Skeletal muscle cell (primary cell): Measurements from ENCODE around the gene STARD8.
A peak's percentile ranks its signal among the peaks of the same experiment; 100 is the strongest.
"Not testable (repeated sequence)": the region's sequence is repeated elsewhere in the genome, so short reads cannot be mapped to it uniquely, and the experiment has no call there.

Source experiments
- DNase-seq: peaks from one replicate; pipeline ENCODE4 v3.0.0-alpha.2; 2010; ENCODE audit warnings: low read depth
- H3K4me3 ChIP-seq: 2 replicates; pipeline ENCODE4 v1.5.1; 2011; ENCODE audit warnings: low read depth, mild to moderate bottlenecking, control low read depth, low read length, moderate library complexity

Gene STARD8

DNA sequence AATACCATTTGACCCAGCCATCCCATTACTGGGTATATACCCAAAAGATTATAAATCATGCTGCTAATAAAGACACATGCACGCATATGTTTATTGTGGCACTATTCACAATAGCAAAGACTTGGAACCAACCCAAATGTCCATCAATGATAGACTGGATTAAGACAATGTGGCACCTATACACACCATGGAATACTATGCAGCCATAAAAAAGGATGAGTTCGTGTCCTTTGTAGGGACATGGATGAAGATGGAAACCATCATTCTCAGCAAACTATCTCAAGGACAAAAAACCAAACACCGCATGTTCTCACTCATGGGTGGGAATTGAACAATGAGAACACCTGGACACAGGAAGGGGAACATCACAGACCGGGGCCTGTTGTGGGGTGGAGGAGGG is 9.0 kb downstream of the STARD8 start:
- DNase-seq, H3K4me3 ChIP-seq: not testable (repeated sequence)

DNA sequence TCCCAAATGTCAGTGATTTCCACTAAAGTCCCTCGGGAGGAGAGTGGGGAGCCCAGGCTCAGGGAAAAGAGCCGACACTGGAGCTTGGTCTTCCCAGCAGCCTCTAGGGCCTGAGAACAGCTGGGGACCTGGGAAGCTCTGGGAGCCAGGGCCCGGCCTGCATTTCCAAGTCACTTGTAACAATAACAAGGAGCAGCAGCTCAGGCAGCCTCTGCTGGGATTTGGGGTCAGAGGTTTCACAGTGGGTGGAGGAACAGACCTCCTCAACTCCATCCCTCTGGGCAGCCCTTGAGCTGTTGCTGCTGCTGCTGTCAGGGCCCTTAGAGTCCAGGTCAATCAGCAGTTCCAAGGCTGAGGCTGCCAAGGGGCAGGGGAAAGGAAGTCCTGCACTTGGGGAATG is 11.1 kb downstream of the STARD8 start:
- DNase-seq, result no peak
- no peak overlapping the region for H3K4me3 ChIP-seq

DNA sequence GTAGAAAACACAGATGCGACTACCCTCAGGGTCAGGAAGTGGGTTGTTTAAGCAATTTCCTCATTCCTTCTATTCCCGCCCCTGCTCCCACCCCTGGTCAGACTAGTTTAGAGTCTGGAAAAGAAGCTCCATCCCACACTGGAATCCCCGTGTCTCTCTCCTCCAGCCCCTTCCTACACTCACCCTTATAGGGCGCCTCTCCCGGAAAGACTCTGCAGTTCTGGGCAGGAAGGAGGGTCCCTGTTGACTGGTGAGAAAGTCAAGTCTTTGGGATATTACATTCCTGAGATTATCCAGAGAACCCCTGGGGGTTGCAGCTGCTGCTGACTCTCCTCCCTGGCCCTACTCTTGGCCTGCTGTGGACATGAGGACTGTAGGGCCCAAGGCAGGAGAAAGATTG is 11.9 kb downstream of the STARD8 start:
- H3K4me3 ChIP-seq, result no peak overlapping the region
- no peak for DNase-seq

DNA sequence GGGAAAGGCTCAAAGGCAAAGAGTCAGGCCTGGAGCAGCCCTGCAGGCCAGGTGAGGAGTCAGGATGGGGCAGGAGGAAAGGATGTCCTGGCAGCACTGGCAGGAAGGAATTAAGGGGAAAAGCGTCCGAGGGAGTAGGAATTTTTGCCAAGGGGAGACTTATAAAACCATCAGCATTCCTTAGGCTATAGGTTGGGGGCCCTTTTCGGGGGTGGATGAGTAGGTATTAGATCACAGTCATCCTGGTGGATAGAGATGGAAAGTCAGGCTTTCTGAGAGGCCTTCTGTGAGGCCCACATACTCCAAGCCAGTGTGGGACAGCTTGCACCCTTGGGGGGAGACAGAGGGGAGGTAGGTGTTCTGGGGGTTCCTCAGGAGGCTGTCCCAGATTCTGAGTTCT is 12.3 kb downstream of the STARD8 start:
- DNase-seq, result no peak
- H3K4me3 ChIP-seq, result no peak overlapping the region

DNA sequence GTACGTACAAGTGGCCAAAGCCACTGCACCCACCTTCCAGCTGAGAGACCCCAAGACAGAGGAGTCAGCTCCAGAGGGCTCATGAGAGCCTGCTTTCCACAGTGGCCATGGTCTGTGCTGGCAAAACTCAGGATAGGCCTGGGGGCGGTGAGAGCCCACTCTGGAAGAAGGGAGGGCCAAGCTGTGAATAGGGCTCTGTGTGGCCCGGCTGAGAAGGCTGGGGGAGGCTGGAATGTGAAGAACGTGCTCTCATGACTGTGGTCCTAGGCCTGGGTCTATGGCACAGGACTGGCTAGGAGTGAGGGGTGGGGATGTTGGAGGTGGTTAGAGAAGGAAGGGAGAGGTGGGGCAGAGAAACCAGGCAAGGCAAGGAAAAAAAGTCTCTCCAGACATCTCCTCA is 13.3 kb downstream of the STARD8 start:
- no peak for DNase-seq
- H3K4me3 ChIP-seq, result no peak overlapping the region

DNA sequence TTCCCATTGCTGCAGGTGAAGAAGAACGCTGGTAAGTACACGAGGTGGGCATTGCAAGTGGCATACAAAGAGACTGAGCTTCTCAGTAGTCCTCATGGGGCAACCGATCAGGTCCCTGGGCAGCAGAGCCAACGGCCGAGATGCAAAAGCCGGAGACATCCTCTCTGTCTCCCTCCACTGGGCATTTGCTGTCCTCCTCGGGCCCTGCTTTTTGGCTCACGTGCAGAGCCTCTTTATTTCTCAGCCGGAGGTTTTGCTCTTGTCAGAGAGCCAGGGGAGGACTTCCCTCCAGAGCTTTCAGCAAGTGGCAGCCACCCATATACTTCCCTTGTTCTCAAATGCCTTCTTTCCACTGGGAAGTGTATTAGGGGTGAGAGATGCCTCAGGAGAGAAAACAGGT is 18.0 kb downstream of the STARD8 start:
- no peak for DNase-seq
- no peak overlapping the region for H3K4me3 ChIP-seq

DNA sequence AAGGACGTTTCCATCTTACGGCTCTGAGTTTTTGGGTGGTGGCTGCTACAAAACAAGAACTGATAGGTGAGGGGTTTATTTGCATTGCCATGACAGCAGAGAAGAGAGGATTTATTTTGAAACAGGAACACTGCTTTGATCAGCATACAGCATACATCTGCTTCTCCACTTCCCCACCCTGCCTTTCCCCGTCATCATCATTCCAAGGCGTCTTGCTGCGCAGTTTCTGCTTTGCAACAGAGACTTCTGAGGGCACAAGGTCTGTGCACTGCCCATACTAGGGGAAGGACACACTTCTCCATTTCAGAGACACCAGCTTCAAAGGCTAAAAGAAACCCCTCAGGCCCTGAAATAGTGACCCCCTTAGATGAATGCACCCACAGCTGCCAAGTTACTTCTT is 19.1 kb downstream of the STARD8 start:
- DNase-seq, result no peak
- no peak overlapping the region for H3K4me3 ChIP-seq

DNA sequence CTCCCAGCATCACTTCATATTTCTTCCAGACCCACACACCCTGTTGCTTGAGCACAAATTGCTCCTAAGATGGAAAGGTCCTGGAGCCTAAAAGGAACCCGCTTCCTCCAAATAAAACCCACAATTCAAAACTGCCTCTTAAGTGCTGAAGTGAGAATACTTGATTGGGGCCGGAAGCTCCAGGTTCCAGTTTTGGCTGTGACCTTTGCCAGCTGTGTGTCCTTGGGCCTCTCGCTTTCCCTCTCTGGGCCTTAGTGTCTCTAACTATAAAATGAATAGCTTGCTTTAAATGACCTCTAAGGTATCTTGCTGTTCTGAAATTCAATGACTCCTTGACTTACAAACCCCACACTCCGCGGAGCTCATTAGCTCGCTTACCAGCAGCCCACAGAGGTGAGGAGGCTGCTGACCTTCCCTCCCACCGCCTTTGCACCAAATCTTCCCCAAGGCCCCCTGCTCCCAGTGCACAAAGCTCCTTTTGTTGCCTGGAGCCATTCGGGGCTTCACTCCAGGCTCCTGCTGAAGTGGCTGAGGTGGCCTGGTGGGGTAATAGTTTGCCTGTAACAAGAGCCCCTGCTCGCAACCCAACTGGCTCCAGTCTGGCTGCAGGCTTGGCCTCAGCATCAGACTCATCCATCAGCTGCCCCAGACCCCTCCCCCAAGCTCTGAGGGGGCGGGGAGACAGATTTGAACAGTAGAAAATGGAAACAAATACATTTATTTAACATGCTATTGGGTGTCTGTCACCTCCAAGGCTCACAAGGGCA is 21.8 kb downstream of the STARD8 start:
- no peak overlapping the region for H3K4me3 ChIP-seq
- DNase-seq, result no peak

DNA sequence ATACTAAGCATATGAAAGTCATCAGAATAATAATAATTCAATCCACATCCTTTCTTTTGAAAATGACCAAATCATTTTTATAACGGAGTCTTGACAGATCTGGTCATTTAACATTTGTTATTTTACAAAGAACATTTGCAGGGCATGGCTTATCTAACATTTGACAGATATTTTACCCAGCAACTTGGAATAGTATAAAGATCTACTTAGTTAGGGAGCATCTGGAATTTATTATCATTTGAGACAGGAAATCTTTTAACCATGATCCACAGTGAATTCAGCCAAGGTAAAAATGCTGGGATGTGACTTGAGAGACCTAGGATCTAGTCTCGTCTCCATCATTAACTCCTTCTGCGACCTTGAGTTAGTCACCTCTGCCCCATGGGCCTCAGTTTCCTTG is 22.4 kb downstream of the STARD8 start:
- H3K4me3 ChIP-seq, result no peak overlapping the region
- no peak for DNase-seq

DNA sequence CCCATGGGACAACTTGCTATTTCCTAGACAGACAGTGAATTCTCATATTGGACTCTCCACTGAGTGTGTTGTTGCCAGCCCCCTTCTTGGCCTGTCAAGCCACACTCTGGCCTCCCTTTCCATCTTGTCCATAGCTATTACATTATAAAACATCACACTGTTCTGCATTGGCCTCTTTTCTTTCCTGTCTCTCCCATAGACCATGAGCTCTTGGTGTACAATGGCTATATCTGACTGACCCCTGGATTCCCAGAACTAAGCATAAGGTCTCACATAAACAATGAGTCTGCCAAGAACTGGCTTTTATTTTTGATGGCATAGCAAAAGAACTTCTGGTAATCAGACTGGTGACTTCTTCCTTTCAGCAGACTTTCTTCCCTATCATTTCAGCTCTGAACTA is 23.8 kb downstream of the STARD8 start:
- H3K4me3 ChIP-seq, result no peak overlapping the region
- DNase-seq, result no peak

DNA sequence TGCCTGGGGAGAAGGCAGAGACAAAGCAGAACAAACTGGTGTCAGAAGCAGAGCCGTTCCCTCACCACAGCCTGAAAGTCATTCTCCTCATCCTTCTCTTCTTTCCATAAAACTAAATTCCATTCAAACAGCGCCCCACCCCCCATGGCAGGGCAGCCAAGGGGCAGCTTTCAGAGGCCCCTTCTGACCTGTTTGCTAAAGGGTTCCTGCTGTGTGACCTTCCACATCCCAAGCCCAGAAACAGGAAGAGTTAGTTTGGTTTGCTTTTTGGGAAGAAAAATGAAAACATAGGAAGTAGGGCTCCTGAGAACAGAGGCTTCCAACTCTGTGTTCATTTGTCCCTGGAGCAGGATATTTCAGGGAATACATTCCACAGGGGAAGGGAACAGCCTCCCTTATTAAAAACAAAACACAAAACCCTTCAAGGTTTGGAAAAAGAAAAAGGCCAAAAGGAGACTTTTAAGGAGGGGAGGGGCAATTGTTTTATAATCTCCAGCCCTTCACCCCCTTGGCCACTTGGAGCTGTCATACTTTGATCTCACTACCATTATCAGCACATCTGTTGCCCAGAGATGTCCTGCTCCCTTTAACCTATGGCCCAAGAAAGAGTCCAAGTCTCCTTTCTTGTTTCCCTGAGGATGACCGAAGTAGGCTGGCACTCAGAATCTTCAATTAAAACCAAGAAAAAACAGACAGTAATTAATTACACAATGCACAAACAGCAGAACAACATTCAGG is 25.3 kb downstream of the STARD8 start:
- DNase-seq, result no peak

DNA sequence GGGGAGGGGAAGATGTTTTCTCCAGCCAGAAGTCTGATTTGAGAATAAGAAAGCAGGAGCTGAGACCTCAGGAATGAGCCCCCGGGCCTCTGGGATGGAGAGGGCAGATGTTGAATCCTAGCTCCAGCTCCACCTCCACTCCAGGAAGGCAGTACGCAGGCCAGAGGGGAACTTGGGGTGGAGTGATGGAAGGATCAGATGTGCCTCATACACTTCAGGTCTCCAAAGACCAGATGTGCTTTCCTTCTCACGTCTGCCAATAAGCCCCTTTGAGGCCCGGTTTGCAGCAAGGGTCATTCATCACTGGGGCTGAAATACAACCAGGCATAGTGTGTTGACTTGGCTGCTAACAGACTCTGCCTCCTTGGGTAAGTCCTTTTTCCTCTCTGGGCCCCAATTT is 28.1 kb downstream of the STARD8 start:
- DNase-seq, result no peak
- H3K4me3 ChIP-seq, result no peak overlapping the region

More for the DNA sequence above, 25.3 kb downstream of the STARD8 start:
- no peak overlapping the region for H3K4me3 ChIP-seq

DNA sequence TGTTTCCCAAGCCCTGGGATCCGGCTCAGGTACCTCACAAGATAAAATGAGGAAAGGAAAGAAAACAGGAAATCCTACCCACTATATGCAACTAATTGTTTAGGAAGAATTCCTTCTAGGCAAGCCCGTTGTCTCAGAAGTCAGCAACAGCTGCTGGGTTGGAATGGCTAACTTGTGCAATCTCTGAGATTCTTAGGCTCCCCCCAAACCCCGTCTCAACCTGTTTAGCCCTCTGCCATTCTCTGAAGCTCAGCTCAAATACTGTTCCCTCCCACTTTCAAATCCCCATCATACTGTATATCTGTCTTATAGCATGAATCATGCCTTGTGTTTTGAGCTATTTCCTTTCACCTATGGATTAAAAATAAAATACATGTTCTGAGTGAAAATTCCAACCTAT is 28.9 kb downstream of the STARD8 start:
- DNase-seq, result no peak
- H3K4me3 ChIP-seq, result no peak overlapping the region

DNA sequence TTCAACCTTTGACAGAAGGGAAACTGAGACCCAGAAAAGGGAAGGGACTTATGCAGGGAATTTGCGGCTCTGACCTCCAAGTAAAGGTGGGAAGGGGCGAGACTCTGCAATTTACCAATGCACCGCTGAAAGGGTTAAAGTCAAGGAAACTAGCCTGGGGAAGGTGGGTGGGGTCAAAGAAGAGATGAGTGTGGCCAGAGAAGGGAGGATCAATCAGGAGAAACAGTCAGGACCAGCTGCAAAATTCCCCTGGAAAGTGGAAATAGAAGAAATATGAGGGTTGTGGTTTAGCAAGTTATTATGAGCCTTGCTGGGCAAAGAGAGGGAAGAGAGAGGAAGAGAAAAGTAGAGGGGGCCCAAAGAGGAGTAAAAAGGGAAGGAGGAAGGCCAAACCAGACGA is 30.5 kb downstream of the STARD8 start:
- no peak overlapping the region for H3K4me3 ChIP-seq
- DNase-seq, result no peak

DNA sequence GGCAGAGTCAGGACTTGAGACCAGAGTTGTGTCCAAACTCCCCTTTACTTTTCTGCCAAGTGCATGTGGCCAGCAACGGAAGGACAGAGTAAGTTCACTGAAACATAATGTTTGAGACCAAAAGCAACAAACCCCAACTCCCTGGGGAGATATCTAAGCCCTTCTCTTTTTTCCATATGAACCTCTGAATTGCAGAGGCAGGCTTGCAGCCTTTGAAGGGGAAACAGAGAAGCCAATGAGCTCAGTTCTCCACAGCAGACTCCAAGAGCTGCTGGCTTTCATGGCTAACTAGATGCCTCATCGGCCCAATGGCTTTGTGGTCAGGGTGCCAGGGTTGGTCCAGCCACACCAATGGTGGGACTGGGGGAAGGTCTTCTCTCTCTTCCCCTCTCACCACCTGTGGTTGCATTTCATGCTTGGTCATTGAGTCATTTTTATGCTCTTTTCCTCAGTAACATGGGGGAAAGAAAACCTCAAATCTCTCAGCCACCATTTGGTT is 34.0 kb downstream of the STARD8 start:
- peak; percentile 80 for DNase-seq
- H3K4me3 ChIP-seq, result no peak overlapping the region

DNA sequence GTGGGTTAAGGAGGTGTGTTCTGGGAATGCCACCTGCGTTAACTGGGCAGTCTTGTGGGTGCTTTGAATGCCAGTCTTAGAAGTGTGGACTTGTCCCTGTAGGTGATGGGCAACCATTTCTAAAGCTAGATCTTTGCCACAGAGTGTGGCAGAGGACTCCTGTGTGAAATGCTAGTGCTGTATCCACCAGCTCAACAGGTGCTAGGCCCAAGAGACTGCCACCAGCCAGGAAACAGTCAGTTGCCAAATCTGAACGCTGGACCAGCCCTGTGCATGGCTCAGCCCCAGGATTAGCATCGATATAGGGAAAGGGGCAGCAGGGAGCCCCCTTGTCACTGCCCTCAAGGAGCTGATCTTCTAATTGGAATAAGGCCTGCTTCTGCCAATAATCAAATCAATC is 35.3 kb downstream of the STARD8 start:
- no peak overlapping the region for H3K4me3 ChIP-seq
- DNase-seq, result no peak

DNA sequence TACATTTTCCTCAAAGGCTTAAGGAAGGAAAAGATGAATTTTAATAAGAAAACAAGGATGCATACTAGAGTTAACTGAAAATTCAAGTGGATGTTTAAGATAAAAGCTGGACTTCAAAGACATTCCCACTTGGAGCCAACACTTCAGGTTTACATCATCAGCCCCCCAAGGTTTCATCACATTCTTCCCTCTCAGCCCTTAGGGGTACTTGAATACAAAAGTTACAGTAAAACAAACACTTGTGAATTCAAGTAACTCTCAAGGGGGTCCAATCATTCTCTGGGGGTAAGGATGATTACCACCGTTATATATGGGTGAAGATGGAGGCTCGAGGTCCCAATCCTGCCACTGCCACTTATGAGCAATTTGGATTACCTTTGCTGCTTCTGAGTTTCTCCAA is 36.1 kb downstream of the STARD8 start:
- no peak for DNase-seq
- H3K4me3 ChIP-seq, result no peak overlapping the region

DNA sequence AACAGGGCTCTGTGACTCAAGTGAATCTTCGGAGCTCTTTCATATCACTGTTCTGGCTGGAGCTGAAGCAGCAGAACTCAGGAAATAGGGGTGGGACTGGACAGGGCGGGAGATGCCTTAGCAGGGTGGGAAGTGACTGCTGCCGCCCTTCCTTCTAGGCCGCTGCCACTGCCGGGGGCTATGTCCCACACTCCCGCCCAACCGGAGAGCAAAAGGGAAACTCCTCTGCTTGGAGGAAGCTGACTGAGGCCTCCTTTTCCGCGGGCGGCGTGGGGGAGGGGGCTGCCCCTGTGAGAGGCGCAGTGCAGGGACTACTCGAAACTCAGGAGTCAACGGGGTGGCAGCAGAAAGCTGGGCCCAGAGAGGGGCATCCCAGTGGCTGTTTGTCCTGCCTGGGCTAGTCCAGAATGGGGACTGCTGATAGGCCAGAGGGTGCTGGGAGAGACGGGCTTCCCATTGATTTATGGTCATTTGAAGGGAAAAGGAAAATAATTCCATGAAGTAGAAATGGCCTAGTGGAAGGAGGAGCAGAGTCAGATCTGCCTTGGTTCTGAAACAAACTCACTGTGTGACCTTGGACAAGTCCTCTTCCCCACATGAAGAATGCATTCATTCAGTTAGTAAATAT is 36.9 kb downstream of the STARD8 start:
- no peak overlapping the region for H3K4me3 ChIP-seq
- no peak for DNase-seq

DNA sequence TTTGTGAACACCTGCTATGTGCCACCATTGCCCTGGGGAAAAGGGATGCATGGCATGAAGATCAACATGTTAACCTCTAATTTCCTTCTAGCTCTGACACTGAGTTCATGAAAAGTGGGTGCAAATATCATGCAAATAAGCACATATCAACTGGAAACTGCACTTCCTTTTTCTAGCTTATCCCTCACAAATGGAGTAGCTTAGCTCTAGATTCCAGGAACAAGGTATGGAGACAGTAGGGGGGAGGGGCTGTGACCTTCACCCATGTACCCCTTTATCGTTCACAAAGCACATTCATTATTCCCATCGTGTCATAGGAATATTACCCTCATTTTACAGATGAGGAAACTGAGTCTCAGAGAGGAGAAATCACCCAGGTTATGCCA is 37.4 kb downstream of the STARD8 start:
- no peak for DNase-seq
- H3K4me3 ChIP-seq, result no peak overlapping the region

DNA sequence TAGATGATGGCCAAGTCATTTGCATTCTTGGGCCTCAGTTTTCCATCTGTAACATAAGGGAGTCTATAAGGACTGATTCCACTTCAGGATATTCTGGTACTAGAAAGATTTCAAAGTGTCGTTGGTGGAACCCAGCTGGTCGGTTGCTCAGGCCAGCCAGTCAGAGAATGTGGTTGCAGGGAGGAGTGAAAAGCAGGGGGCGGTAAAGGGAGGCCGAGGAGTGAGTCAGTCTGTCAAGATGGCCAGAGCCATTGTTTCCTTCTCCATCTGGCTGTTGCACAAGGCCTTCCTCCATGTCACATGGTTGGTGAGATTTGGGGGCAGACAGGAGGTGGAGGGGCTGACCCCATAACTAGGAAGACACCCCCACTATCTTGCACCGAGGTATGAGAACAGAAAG is 38.2 kb downstream of the STARD8 start:
- no peak for DNase-seq
- H3K4me3 ChIP-seq, result peak overlapping the region; percentile 40
